NCI-H446 (cell line): ENCODE data around the gene INHBB.

Experiments
- DNase-seq, 2 experiments: peaks; one replicate each; lab custom pipeline; 2025; lab: John Stamatoyannopoulos, UW

INHBB gene

DNA sequence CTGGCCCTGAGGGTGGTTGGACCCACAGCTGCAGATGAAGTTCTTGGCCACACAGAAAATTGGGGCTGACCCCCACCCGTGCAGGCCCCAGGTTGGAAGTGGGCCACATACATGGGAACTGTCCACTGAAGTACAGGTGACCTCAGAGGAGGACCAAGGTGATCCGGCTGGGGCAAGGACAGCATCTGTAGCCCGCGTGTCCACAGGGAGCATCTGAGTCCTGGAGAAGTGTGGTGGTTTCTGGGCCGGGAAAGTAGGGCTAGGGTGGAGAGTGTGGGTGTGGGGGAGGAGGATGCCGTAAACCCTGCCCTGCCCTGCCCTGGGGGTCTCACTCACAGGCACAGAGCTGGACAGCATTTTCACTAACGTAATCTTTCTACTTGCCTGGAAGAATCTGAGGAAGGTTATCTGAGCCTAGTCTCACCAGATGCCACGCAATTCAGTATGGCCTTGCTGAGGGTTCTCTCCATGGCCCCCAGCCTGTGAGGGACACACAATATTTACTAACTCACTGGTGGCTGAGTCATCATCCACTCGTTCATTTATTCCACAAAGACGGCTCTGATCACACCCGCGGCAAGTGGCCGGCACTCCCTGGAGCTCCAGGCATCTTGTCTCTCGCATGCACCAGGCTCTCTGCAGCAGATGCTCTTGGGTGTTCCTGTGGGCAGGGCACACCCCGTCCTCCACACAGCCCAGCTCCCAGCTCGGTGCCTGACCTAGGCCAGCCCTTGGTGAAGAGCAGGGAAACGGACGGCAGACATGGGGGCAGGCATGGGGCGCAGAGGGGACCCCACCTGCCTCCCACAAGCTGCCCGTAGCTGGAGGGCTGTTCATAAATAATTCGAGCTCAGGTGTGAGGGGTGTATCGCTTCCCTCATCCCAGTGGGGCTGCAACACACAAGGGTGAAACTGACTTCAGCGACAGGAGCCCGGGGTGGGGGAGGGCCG is 51.2 kb downstream of the INHBB start:
- DNase-seq, result no peak

DNA sequence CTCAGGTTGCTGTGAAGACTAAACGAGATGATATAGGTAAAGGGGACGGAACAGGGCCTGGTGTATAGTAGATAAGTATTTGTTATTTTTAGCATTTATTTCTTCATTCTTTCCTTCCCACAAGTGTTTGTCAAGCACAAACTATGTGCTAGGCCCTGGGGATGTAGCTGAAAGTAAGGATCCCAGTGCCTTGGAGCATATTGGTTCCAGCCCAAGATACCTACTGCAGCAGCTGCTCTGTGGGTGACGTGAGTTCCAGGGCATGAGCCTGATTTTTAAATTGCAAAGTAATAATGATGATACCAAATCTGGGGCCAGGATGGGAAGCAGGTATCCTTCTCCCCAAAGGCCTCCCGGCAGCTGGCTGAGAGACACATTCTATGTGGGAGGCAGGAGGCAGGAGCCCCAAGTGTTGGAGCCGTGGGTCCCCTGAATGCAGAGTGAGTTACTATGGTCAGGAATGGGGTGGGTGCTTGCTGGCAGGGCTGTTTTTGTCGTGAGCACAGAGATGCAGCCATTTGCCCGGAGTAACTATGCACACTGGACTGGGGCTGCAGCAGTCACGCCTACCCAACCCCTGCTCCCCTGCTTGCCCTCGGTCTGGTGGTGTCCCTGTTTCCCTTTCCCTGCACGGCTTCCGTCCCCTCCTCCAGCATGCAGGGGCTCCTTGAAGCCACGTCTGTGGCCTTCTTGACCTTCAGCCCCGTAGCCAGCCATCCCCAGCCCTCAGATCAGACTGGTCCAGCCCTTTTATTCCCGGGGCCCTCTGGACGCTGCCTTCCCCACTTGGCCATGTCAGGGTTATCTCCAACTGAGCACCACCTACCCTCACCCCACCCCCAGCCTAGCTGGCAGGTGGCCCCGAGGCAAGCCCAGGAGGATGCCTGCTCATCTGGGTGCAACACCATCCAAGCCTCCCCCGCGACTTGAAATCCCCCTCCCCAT is 52.4 kb downstream of the INHBB start:
- no peak for DNase-seq

GRCh38 chr2:120398996-120399888 is 53.3 kb downstream of the INHBB start:
- DNase-seq, result no peak

- DNase-seq, result no peak
These were observed 53.9 kb downstream of the INHBB start for GRCh38 chr2:120399889-120400240.

- no peak for DNase-seq
These were observed 54.6 kb downstream of the INHBB start for GRCh38 chr2:120400551-120400950.
